Hepatocyte (in vitro differentiated cells): Measurements from ENCODE around the gene VGLL4. TPM values are rescaled to one million over a fixed set of nuclear protein-coding genes. Genes with fewer than 3 reads are reported as not detected.

Experiments used
- DNase-seq: peaks from one replicate; pipeline ENCODE4 v3.0.0-alpha.2; 2016; ENCODE audit warnings: low spot score
- H2AFZ ChIP-seq: fragments of 200-600 bp; sonication (generic); 2 replicates; pipeline ENCODE4 v1.6.0; 2016; ENCODE audit warnings: antibody characterized with exemption, mild to moderate bottlenecking
- H3K27ac ChIP-seq: fragments of 200-600 bp; sonication (generic); 2 replicates; pipeline ENCODE4 v1.5.1; 2016; ENCODE audit warnings: mild to moderate bottlenecking
- H3K27me3 ChIP-seq: fragments of 200-600 bp; sonication (generic); 2 replicates; pipeline ENCODE4 v1.6.1; 2016
- H3K36me3 ChIP-seq: fragments of 200-600 bp; sonication (generic); replicated peaks from 2 replicates; pipeline ENCODE4 v1.5.1; 2016; ENCODE audit warnings: low read depth; ENCODE audit not compliant: insufficient read depth
- H3K4me1 ChIP-seq: fragments of 200-600 bp; sonication (generic); 2 replicates; pipeline ENCODE4 v1.5.1; 2016; ENCODE audit warnings: mild to moderate bottlenecking, moderate library complexity; ENCODE audit not compliant: insufficient read depth
- H3K4me2 ChIP-seq: fragments of 200-600 bp; sonication (generic); 2 replicates; pipeline ENCODE4 v1.6.0; 2016
- H3K4me3 ChIP-seq: fragments of 200-600 bp; sonication (generic); 2 replicates; pipeline ENCODE4 v1.5.1; 2016; ENCODE audit warnings: mild to moderate bottlenecking
- H3K79me2 ChIP-seq: fragments of 200-600 bp; sonication (generic); 2 replicates; pipeline ENCODE4 v1.6.0; 2017; ENCODE audit warnings: mild to moderate bottlenecking
- H3K9me2 ChIP-seq: fragments of 200-600 bp; sonication (generic); replicated peaks from 2 replicates; pipeline ENCODE4 v1.6.0; 2017; ENCODE audit warnings: mild to moderate bottlenecking; ENCODE audit not compliant: insufficient read depth
- H3K9me3 ChIP-seq: fragments of 200-600 bp; sonication (generic); 2 replicates; pipeline ENCODE4 v1.5.1; 2016; ENCODE audit warnings: low read depth, mild to moderate bottlenecking
- H4K20me1 ChIP-seq: fragments of 200-600 bp; sonication (generic); 2 replicates; pipeline ENCODE4 v1.6.0; 2016; ENCODE audit warnings: mild to moderate bottlenecking; ENCODE audit not compliant: insufficient read depth, poor library complexity, severe bottlenecking
- EZH2 ChIP-seq: fragments of 200-600 bp; sonication (generic); IDR thresholded peaks from 2 replicates; pipeline ENCODE4 v1.6.1; 2016; ENCODE audit warnings: antibody characterized with exemption, mild to moderate bottlenecking, borderline replicate concordance
- EZH2phosphoT487 ChIP-seq: fragments of 200-600 bp; sonication (generic); IDR thresholded peaks from one replicate; pipeline ENCODE4 v1.6.1; 2018; ENCODE audit warnings: antibody characterized with exemption, mild to moderate bottlenecking, low read depth, moderate library complexity; ENCODE audit not compliant: unreplicated experiment, severe bottlenecking
- WGBS: methylation state at CpG from one replicate; pipeline ENCODE4 v1.1.6; 2016; ENCODE audit warnings: low lambda C conversion rate; ENCODE audit errors: missing lambda C conversion rate; 5-methylcytosine and 5-hydroxymethylcytosine counted together
- polyA plus RNA-seq: library from polyadenylated mRNA; unstranded; fragments of >200 nt; fragmentation: Nextera tagmentation; extraction: Ambion mirVana; gene quantifications from 2 replicates; pipeline ENCODE4 v1.2.1, GENCODE V29; 2016
- total RNA-seq: library from RNA; depleted of rRNA; stranded (reverse); fragments of >200 nt; gene quantifications from 2 replicates; pipeline ENCODE4 v1.2.3, GENCODE V29; 2014
- TF ChIP-seq, protein P1 (sequence below): fragments of 200-600 bp; sonication (generic); IDR thresholded peaks from 2 replicates; pipeline ENCODE4 v1.5.1; 2016; ENCODE audit warnings: antibody characterized with exemption, mild to moderate bottlenecking; ENCODE audit not compliant: poor library complexity

The VGLL4 gene
- total and polyA plus RNA-seq, 2 experiments from 2014 or later, result 57.9 to 109 TPM

GRCh38 chr3:11653298-11654055, 9.8 kb upstream of the VGLL4 start:
- Histone ChIP-seq H3K4me1 (no peaks in the 10 kb centered on the region), H3K79me2 (peaks cover 71% of the 10 kb centered on the region), H3K27ac (no peak overlapping the region)

DNA sequence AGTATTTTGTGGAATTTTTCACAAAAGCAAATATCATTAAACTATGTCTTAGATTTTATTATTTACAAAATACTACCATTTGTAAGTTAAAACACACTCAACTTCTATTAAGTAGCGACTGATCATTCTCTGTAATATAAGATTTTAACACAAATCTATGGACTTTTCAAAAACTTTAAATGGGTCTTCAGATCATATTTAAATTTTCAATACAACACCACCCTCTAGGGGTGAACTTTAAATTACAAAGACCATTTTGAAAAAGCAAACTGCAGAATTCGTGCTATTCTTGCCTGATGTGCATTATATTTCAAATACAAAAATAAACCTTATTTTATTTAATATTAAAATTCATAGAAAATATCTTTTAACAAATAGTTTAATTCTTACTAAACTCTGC, 8.2 kb upstream of the VGLL4 start:
- H3K4me2 ChIP-seq, result no peak overlapping the region
- H3K9me2 ChIP-seq, result no peaks in the 10 kb centered on the region
- no peaks in the 10 kb centered on the region for H3K27me3 ChIP-seq
- H3K27ac ChIP-seq, result no peak overlapping the region
- TF ChIP-seq, protein P1, sequence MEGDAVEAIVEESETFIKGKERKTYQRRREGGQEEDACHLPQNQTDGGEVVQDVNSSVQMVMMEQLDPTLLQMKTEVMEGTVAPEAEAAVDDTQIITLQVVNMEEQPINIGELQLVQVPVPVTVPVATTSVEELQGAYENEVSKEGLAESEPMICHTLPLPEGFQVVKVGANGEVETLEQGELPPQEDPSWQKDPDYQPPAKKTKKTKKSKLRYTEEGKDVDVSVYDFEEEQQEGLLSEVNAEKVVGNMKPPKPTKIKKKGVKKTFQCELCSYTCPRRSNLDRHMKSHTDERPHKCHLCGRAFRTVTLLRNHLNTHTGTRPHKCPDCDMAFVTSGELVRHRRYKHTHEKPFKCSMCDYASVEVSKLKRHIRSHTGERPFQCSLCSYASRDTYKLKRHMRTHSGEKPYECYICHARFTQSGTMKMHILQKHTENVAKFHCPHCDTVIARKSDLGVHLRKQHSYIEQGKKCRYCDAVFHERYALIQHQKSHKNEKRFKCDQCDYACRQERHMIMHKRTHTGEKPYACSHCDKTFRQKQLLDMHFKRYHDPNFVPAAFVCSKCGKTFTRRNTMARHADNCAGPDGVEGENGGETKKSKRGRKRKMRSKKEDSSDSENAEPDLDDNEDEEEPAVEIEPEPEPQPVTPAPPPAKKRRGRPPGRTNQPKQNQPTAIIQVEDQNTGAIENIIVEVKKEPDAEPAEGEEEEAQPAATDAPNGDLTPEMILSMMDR, result peak; percentile 63
- TF ChIP-seq EZH2phosphoT487, result no peak
- H2AFZ ChIP-seq, result no peak overlapping the region
- no peaks in the 10 kb centered on the region for H3K9me3 ChIP-seq
- H4K20me1 ChIP-seq, result no peaks in the 10 kb centered on the region
- WGBS, result 18% methylated on average over 2 of the region's 2 CpGs
- DNase-seq, result peak; percentile 36
- no peaks in the 10 kb centered on the region for H3K36me3 ChIP-seq
- peaks cover 68% of the 10 kb centered on the region for H3K79me2 ChIP-seq
- no peaks in the 10 kb centered on the region for H3K4me1 ChIP-seq
- no peak overlapping the region for H3K4me3 ChIP-seq

More at GRCh38 chr3:11653298-11654055, 9.8 kb upstream of the VGLL4 start:
- WGBS, result 79% methylated on average over 11 of the region's 11 CpGs
- Histone ChIP-seq H3K9me2 (no peaks in the 10 kb centered on the region), H3K36me3 (no peaks in the 10 kb centered on the region), H3K27me3 (no peaks in the 10 kb centered on the region), H3K4me3 (no peak overlapping the region), H3K4me2 (no peak overlapping the region), H4K20me1 (no peaks in the 10 kb centered on the region), H3K9me3 (no peaks in the 10 kb centered on the region), H2AFZ (no peak overlapping the region)
- TF ChIP-seq EZH2 (no peak), EZH2phosphoT487 (no peak)
- TF ChIP-seq, protein P1, result no peak
- no peak for DNase-seq

GRCh38 chr3:11651477-11651876, 7.8 kb upstream of the VGLL4 start:
- no peak overlapping the region for H3K4me2 ChIP-seq
- no peak overlapping the region for H2AFZ ChIP-seq
- WGBS, result 54% methylated on average over 4 of the region's 4 CpGs
- no peaks in the 10 kb centered on the region for H3K4me1 ChIP-seq
- TF ChIP-seq EZH2 (no peak), EZH2phosphoT487 (no peak)
- TF ChIP-seq, protein P1, result no peak
- peaks cover 69% of the 10 kb centered on the region for H3K79me2 ChIP-seq
- DNase-seq, result no peak
- no peaks in the 10 kb centered on the region for H3K27me3 ChIP-seq
- no peaks in the 10 kb centered on the region for H3K9me3 ChIP-seq
- no peak overlapping the region for H3K4me3 ChIP-seq
- H3K9me2 ChIP-seq, result no peaks in the 10 kb centered on the region
- no peak overlapping the region for H3K27ac ChIP-seq
- no peaks in the 10 kb centered on the region for H3K36me3 ChIP-seq
- H4K20me1 ChIP-seq, result no peaks in the 10 kb centered on the region
